Activated CD8-positive, alpha-beta memory T cell treated with anti-CD3 and anti-CD28 coated beads for 4 hours (primary cell): ENCODE results near the gene VSIG10L.

Experiments
- DNase-seq, 2 donors: peaks; one replicate each; pipeline ENCODE4 v3.0.0-alpha.2; 2020; ENCODE audit warnings: low read depth in 2 of 2

VSIG10L gene

DNA sequence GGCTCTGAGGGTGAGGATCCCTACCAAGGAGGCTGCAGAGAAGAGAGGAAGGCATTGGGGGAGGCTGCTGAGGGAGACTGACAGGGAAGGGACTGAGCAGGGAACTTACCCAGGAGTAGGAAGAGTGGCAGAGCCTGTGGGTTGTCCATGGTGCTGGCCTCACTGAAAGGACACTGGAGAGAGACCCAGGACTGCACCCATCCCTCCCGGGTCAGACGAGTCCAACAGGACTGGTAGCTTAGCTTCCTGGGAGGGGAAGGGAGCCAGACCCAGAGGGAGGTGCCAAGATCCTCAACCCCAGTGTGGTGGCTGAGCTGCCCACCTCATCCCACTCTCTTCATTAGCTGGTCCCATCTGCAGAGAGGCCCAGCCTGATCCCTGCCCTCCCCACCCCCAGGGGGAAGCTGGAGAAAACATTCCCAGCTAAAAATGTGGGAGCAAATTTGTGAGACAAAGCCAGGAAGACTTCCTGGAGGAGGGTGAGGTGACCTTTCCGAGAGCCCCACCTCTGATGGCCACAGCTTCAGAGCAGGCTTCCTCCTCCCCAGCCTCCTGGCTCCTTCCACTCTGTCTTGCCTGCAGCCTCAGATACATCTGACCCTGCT lies at the start of gene VSIG10L:
TSS of gene VSIG10L (minus strand) at position 164 of the 605 bp plus-strand sequence. CDS start at position 149, 15 bp downstream.
- no peak for DNase-seq

DNA sequence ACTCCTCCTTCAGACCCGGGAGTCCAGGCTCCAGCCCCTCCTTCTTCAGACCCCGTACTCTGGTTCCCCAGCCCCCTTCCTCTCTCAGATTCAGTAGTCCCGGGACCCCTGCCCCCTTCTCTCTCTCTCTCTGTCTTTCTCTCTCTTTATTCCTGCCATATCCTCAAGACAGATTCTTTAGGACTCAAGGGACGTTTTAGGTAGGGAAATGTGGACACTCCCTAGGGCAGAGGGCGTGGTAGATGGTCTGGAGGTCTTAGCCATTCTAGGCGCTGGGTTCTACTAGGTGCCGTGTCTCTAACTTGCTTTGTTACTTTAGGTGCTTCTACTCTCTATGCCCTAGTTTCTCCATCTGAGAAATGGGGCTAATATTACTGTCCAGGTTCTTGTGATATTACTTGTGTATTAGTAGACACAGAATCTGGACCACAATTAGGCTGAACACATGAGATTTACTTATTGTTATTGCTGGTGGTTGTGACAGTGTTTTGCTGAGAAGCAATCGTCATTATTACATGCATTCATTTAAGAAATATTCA lies 49.2 kb upstream of the VSIG10L start:
- no peak for DNase-seq

DNA sequence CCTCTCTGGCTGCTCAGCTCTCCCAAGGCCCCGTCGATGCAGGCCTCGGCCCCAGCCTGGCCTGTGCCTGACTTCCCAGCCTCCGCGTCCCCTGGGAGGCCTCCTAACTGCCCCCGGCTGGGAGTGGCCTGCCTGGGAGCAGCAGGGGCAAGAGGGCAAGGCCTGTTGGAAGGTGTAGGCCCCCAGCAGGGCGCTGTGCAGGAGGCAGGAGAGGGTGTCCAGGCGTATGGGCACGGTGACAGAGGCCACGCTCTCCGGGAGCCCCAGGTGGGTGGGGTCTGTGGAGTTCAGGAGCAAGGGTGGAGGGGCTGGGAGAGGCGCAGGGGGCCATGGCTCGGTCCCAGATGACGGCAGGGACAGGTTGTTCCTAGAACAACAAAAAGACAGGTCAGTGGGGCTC lies 47.2 kb upstream of the VSIG10L start:
- DNase-seq, result no peak

DNA sequence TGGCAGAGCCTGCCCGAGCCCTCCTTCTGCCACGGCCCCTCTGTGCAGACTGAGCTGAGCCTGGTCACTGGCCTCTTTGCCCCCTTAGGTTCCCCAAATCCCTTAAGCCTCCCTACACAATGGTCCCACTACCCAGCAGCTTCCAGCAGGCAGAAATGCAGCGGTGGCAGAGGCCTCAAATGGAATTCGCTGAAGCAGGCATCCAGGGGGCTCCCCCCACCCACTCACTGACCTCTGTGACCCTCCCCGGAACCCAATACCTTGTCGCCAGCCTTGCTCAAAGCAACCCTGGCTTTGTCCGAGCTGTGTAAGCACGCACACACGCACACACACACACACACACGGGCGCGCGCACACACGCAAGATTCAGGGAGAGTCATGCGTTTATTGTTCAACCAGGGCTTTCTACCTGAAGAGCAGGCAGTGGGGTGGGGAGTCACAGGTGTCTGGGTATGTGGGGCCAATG lies 46.0 kb upstream of the VSIG10L start, which contains the start of gene LIM2:
TSS of gene LIM2 (minus strand) at position 51 of the 466 bp plus-strand sequence. CDS start 531 bp downstream, outside the sequence.
- DNase-seq, result no peak

DNA sequence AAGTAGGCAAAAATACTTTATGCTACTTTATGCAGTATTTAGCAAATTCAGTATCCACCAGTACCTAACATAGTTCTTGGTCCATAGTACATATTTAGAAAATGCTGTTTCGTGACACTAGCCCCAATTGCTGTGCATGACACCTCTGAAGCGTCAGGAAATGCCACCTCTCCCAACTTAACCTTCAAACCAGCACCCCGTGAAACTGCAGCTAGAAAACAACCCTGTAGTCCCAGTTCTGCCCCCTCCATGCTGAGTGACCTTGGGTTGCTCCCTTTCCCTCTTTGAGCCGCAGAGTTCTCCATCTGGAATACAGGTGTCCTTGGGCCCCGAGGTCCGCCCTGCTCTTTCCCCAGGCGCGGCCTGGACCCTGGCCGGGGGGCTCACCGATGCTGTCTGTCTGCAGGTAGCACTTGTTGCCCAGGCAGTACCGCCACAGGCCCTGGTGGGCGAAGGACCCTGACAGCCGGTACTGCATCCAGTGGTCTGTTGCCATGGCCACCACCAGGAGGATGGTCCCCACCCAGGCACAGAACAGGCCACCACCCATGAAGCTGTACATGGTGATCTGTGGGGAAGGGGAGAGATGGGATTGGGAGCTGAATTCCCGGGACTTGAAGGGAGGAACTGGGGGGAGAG lies 45.1 kb upstream of the VSIG10L start:
- DNase-seq, result no peak

DNA sequence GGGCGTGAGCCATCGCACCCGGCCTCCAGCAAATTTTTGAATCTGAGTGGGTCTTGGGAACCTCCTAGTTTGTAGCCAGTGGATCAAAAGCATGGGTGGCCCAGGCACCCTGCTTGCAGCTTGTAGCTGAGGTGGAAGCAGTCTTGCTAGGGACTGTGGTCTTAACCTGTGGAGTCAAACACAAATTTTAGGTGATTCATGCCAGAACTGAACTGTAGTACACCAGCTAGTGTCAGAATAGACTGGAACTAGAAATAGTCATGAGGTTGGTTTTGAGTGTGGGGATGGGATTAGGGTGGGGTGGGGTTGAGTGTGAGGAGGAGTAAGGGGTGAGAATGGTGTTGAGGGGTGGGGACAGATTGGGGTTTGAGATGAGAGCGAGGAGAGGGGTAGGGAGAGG lies 40.1 kb upstream of the VSIG10L start:
- DNase-seq, result no peak

DNA sequence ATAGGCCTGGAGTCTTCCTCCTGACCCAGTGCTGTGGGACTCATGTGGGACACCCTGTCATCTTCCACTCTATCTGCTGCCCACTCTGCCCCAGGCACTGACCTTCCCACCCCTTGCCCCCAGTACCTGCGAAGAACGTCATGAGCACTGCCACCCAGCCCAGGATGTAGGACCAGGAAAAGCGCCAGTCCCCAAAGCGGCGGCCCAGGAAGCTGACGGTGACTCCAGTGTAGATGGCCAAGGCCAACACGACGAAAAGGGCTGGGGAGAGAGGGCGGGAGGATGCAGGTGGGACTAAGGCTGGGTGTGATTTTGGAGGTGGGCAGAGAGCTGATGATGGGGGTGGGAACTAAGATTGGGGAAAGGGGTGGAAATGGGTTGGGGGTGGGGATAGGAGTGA lies 38.4 kb upstream of the VSIG10L start:
- no peak for DNase-seq

DNA sequence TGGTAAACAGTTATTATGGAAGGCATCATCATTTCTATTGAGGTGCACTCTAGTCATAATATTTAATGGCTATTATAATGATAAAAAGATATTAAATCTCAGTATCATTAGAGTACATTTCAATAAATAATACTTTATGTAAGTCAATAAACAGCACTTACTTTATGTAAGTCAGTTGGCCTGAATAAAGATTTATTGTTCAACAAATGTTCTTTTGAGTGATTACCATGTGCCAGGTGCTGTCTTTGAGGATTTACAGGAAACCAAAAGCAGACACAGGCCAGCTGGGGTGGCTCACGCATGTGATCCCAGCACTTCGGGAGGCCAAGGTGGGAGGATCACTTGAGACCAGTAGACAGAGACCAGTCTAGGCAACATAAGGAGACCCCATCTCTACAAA lies 35.5 kb upstream of the VSIG10L start:
- no peak for DNase-seq

DNA sequence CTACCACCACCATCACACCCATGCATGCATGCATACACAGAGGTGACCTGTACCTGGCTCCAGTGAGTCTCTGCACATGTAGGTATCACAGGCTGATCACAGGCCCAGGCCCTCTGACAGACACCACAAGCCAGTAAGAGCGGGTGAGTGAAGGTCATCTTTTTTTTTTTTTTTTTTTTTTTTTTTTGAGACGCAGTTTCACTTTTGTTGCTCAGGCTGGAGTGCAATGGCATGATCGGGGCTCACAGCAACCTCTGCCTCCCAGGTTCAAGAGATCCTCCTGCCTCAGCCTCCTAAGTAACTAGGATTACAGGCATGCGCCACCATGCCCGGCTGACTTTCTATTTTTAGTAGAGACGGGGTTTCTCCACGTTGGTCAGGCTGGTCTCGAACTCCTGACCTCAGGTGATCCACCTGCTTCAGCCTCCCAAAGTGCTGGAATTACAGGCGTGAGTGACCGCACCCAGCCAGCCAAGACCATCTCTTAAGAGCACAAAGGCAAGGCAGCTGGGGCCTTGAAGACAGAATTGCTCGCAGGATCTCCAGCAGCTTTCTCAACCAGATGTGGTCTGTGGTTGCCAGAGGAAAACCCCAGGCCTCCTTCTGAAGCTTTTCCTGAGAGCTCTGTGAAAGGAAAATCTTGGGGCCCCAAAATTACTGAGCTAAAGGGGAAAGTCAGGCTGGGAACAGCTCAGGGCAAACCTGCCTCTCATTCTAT lies 33.7 kb upstream of the VSIG10L start:
- no peak for DNase-seq

DNA sequence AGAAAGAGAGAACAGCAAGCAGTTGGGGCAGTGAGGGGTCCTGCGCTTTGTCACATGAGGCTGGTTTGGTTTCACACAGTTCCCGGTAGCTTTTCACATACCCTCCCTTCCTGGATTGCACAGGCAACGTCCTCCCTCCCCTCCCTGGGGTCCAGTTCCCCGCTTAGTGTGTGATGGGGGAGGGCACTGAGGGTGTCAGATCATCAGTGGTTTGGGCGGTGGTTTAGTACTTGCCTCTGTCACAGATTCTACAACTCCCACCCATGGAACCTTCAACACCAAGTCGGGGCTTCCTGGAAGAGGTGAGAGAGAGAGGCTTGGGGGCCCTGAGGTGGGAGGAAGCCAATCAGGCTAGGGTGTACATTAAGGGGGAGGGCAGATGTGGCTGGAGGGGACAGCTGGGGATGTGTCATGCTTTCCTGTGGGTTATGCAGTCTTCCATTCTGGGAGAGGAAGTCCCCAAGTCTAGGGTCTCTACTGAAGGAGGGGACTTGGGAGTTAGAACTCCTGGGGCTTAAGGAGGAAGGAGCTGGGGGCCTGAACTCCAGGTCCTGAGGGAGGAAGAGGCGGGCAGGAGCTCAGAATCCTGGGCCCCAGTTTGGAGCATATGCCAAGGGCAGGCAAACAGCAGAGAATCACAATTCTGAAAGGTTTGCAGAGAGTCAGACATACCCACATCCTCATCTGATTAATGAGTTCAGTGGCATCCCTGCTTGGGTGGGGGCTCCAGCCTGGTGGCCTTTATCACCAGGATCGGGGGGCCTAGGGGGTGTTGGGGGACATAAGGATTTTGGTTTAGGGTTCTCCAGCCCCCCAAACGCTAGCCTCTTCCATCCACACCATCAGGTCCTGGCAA lies 30.9 kb upstream of the VSIG10L start, which contains the start of gene NKG7:
TSS of gene NKG7 (minus strand) at position 6 of the 856 bp plus-strand sequence. CDS start 119 bp downstream, outside the sequence.
- peak; percentile 76 to 89 for DNase-seq

DNA sequence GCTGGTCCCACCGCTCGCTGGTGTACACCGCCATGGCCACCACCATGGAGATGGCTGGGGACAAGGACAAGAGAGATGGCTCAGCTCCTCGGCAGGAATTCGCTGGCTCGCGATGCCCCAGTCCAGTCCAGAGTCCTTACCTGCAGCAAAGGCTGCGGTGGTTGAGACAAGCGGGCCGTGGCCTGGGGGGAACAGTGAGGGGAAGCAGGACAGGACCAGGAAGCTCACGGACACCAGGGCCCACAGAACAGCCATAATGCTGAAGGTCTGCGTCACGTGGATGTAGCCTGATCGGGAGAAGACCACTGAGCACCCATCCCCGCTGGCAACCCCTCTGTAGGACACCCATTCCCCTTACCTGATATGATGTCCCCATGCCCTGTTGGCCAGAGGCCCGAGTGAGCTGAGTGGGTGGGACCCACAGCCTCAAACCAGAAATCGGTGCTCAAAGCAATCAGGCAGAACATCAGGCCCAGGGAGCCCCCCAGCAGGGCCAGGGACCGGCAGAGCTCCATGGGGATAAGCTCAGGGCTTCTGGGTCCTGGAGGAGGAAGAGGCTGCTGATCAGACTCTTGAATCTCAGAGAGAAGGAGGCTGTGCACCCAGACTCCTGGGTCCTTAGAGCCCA lies 30.2 kb upstream of the VSIG10L start:
- no peak for DNase-seq

DNA sequence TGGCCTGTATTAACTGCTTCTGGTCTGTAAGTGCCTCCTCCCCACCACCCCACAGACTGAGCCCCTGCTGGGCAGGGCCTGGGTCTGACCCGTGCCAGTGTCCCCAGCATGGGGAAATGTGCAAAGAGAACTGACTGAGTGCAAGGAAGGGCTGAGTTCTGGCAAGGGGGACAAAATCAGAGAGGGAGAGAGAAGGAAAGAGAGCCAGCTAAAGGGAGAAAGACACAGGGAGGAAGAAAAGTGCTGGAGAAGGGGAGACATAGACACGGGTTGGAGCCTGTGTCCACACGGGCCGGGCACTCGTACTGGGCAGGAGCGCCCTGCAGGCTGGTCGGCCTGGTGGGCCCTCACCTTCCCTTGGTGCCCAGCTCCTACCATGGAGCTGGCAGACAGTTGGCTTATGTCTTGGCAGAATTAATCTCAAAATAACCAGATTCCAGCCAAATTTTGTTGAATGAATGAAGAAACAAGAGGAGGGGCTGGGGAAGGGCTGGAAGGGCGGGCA lies 29.3 kb upstream of the VSIG10L start:
- no peak for DNase-seq

DNA sequence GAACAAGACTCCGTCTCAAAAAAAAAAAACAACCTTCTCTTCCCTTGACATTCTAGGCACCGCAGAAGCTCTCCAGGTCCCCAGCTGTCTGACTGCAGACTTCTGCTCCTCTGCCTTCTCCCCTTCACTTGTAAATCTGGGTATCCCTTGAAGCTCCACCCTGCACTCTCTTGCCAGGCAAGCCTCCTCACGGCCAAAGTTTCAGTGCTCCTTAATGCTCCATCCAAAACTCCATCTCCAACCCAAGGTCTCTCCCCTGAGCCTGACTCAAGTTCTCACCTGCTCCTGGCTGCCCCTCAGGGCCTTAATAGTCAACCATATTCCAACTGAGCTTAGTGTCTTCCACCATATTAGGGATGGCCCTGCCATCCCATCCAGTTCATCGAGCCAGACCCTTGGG lies 28.3 kb upstream of the VSIG10L start:
- DNase-seq, result no peak

DNA sequence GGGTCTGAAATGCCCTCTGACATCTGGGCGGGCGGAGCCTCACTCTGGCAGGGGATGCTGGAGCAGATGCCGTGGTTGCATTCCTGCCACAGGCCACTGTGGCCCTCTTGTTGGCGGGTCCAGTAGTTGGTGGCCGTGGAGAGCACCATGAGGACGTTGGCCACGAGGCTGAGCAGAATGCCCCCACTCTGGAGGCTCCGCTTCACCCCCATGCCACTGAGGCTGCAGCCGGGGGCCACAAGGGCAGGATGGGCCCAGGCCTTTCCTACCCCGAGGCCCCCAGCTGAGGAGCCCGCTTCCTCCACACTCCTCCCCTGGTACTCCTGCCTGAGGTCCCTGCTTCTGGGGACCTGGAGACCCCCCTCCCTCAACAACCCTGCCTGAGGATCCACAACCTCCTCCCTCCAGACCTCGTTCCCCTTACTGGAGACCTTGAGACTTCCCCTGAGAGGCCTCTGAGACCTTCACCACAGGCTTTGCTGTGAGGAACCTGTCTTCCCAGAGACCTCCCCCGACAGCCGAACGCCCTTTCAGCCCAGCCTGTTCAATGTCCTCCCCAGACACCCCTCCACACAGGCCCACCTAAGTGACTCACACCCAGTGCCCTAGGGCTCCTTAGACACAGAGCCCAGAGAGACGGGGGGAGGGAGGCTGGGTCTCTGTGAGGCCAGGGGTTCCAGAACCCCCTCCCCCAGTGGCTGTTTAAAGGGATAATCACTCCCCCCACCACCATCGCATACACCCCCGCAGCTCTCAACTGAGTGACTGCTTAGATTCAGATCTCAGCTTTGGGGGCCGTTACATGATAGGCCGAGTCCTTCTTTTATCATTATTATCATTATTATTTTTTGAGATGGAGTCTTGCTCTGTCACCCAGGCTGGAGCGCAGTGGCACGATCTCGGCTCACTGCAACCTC lies 26.7 kb upstream of the VSIG10L start, which contains the start of gene CLDND2:
TSS of gene CLDND2 (minus strand) at position 638 of the 917 bp plus-strand sequence. CDS start at position 212, 426 bp downstream.
- no peak for DNase-seq

DNA sequence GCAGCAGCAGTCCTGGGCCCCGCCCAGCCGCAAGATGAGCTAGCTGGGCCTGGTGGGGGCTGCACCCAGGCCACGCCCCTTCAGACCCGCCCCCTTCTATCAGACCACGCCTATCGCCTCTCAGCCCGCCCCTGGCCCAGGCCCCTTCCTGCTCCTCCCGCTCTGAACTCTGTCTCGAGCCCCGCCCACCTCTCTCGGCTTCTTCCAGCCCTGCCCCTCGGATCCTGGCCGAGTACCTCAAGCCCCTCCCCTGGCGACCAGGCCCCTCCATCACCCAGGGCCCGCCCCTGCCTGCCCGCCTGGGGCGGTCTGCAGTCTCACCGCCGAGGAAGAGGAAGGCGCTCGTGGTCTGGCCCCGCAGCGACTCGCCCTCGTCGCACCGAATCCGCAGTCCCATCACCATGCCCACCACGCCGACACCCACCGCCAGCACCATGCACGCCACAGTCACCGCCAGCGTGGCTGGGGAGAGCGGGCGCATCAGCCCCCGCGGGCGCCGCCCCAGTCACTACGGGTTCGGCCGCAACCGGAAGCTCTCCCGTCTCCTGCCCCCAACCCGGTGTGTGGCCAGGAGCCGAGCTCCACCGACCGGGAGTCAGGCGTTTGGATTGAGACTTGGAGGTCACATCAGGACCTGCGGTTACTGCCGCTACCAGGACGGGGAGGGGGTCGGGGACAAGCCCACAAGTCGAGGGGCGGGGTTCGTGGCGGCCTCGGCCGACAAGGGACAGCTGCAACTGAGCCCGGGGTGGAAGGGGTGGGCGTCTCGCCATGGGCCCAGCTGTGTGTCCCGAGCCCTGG lies 25.8 kb upstream of the VSIG10L start:
- DNase-seq, result peak; percentile 95 to 97

DNA sequence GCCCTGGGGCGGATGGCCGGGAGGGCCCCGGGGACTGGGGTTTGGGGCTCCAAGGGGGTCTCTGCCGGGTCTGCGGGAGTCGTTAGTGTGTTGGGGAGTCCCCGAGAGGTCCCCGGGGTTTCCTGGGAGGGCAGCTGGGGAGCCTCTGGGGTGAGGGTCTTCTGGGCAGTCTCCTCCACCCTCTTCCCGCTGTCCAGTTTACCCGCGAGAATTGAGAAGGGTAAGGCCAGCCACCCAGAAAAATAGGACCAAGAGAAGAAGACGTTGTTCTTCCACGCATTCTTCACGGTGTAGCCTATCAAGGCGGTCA lies 25.3 kb upstream of the VSIG10L start:
- no peak for DNase-seq

DNA sequence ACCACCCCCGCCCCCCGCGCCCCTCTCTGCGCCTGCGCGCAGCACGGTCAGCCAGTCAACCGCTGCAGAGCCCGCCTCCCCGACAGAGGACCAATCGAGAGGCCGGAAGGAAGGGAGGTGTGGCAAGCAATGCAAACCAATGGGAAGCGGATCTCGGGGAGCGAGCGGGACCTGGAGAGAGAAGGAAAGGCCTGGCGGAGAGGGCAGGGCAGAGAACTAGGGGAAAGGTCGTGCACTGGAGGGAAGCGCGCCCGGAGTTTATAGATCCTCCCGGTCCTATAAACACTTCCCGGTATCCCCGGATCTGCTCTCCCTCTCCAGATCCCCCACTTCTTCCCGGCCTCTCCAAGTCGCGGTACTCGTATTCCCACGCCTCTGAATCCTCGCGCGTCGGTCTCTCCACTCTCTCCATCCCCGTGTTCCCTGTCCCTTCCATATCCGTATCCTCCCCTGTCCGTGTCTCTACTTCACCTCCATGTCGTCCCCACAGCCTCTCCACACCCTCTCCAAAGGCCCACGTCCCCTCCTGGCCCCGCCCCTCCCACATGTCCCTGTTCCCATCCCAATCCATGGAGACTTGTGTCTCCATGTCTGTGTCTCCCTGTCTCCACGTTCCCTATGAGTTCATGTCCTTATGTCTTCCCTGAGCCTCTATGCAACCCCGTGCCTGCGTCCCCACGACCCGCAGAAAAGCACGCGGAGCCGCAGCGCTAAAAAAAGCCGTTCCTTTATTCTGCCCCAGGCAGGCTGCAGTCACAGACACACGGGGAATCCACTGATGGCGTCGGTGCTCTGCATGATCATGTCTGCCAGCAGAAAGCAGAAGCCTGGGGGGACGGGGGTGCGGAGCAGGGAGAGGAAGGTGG lies 24.7 kb upstream of the VSIG10L start:
- peak; percentile 81 to 91 for DNase-seq

DNA sequence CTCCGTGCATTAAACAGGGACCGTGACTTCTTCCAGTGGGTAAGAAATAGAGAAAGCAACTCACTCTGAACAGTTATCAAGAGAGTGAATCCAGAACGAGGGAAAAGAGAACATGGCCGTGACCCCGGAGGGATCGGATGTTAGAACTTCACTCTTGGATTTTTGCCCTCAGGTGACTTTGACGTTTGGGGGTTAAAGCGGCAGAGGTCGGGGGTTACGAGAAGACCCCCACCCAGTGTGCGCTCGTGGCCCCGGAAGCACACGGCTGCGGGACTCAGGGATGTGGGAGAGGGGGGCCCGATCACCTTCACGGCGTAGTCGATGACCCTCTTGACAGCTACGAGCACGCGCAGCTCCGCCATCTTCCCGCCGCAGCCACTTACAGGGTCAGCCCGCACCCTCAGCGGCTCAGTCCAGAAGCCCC lies 24.0 kb upstream of the VSIG10L start, which contains the start of gene ETFB:
TSS of gene ETFB (minus strand) at position 424 of the 424 bp plus-strand sequence. CDS start at position 362, 62 bp downstream.
- no peak for DNase-seq
